ENCODE results near the gene PKDREJ.

PKDREJ gene

DNA sequence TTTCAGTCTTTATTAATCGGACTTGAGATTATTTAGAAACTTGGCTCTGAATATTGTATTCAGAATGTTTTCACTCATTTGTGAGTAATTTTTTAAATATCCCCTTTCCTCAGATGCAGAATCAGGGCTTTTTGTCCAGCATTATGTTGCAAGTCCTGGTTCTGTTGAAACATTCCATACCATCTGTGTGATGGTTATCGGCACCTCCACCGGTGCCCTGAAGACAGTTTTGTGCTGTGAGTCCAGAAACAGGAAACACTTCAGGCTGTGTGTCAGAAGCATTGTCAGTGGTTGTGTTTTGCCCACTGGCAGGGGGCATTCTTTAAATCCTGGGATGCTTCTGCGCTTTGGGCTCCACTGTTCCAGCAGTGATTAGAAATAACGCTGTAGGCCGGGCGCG lies 33.4 kb downstream of the PKDREJ start:
- no peak for DNase-seq (ENCODE audit: extremely low read depth, low read depth)
- TF ChIP-seq, protein P1, sequence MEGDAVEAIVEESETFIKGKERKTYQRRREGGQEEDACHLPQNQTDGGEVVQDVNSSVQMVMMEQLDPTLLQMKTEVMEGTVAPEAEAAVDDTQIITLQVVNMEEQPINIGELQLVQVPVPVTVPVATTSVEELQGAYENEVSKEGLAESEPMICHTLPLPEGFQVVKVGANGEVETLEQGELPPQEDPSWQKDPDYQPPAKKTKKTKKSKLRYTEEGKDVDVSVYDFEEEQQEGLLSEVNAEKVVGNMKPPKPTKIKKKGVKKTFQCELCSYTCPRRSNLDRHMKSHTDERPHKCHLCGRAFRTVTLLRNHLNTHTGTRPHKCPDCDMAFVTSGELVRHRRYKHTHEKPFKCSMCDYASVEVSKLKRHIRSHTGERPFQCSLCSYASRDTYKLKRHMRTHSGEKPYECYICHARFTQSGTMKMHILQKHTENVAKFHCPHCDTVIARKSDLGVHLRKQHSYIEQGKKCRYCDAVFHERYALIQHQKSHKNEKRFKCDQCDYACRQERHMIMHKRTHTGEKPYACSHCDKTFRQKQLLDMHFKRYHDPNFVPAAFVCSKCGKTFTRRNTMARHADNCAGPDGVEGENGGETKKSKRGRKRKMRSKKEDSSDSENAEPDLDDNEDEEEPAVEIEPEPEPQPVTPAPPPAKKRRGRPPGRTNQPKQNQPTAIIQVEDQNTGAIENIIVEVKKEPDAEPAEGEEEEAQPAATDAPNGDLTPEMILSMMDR (IDR thresholded peaks at IDR 0.05; ENCODE audit: low read depth, low read length), result no peak

DNA sequence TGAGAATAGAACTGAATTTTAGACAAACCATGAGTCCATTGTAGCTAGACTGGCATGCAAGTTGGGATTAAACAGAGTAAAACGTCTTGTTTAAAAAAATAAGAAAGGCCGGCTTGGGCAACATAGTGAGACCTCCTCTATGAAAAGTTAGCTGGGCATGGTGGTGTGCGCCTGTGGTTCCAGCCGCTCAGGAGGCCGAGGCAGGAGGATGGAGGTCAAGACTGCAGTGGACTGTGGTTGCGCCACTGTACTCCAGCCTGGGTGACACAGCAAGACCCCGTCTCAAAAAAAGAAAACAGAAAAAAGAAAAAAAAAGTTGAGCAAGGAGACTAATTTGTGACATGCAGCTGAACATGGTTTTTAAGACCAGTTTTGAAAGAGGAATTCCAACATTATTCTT lies 36.6 kb downstream of the PKDREJ start:
- TF ChIP-seq, protein P1 (IDR thresholded peaks at IDR 0.05; ENCODE audit: low read depth, low read length), result no peak

GRCh38 chr22:46225631-46226030 lies 37.5 kb downstream of the PKDREJ start:
- TF ChIP-seq, protein P1 (IDR thresholded peaks at IDR 0.05; ENCODE audit: low read depth, low read length), result no peak
- DNase-seq (ENCODE audit: extremely low read depth, low read depth), result no peak

More for the DNA sequence above, 36.6 kb downstream of the PKDREJ start:
- DNase-seq (ENCODE audit: extremely low read depth, low read depth), result no peak

- TF ChIP-seq, protein P1 (IDR thresholded peaks at IDR 0.05; ENCODE audit: low read depth, low read length), result no peak
Measured at GRCh38 chr22:46224898-46225290, 38.2 kb downstream of the PKDREJ start.

DNA sequence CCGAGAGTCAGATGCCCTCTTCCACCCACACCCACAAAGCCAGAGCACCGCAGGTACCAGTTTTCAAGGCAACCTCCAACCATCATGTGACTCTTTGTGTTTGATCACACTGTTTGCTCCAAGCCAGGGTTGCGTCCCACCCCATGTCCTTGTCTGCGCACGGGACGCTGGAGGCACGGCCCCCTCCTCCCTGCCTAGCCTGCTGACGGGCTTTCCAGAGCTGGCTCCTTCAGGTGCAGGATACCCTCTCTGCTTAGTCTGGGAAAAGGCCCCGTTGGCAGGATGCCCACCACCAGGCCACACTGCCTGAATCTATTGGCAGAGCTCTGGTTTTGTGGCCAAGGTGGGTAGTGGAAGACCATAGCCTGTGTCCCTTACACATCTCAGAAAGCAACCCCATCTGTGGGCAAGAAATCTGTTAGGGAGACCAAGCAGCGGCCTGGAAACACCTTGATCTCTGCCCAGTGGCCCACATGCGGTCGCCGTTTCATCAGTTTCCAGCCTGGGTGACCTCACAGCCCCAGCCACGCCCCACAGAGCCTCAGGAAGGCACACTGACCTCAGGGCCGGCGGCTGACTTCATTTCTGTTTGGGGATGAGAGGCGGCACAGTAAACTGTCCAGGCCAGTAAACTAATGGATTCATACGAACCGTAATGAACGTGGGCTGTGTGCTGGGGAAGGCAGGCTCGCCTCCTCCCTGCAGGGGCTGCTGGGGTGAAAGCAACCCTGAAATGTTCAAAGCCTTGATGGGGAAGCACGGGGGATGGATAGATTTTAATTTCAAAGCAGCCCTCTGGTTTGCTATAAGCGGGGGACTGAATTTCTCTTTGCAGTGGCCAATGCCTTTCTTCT lies 38.9 kb downstream of the PKDREJ start:
- DNase-seq (ENCODE audit: extremely low read depth, low read depth), result no peak

More at GRCh38 chr22:46224898-46225290, 38.2 kb downstream of the PKDREJ start:
- DNase-seq (ENCODE audit: extremely low read depth, low read depth), result no peak

GRCh38 chr22:46220921-46221320 lies 42.2 kb downstream of the PKDREJ start:
- TF ChIP-seq, protein P1 (IDR thresholded peaks at IDR 0.05; ENCODE audit: low read depth, low read length), result no peak
- DNase-seq (ENCODE audit: extremely low read depth, low read depth), result no peak

More for the DNA sequence above, 38.9 kb downstream of the PKDREJ start:
- TF ChIP-seq, protein P1 (IDR thresholded peaks at IDR 0.05; ENCODE audit: low read depth, low read length), result no peak

- no peak for DNase-seq (ENCODE audit: extremely low read depth, low read depth)
- TF ChIP-seq, protein P1 (IDR thresholded peaks at IDR 0.05; ENCODE audit: low read depth, low read length), result no peak
Measured at GRCh38 chr22:46219636-46220035, 43.5 kb downstream of the PKDREJ start.

Measured in AG09319 (cell line).